ENCODE data around the gene MYL10. TPM values are rescaled to one million over a fixed set of nuclear protein-coding genes. Genes with fewer than 3 reads are reported as not detected.
A peak's percentile ranks its signal among the peaks of the same experiment; 100 is the strongest.
"Not testable (repeated sequence)": the region's sequence is repeated elsewhere in the genome, so short reads cannot be mapped to it uniquely, and the experiment has no call there.

MYL10 gene
- total RNA-seq, 1 experiment from 2014 or later = not detected

GRCh38 chr7:101605611-101606497 lies 23.2 kb downstream of the MYL10 start:
- no peak for TF ChIP-seq CTCF (IDR thresholded peaks at IDR 0.05; ENCODE audit: insufficient read depth in 1 of 2, low read depth in 1 of 2, low read length in 1 of 2, severe bottlenecking in 1 of 2, unreplicated experiment in 1 of 2)
- Mint-ChIP-seq H3K27ac (ENCODE audit: unreplicated experiment) (no peak overlapping the region), H3K36me3 (ENCODE audit: insufficient read depth, unreplicated experiment) (peaks cover 7% of the 10 kb centered on the region), H3K4me3 (ENCODE audit: unreplicated experiment) (no peak overlapping the region), H3K27me3 (ENCODE audit: insufficient read depth, unreplicated experiment) (no peaks in the 10 kb centered on the region), H3K4me1 (ENCODE audit: low read depth, unreplicated experiment) (peaks cover 22% of the 10 kb centered on the region), H3K9me3 (ENCODE audit: unreplicated experiment) (no peaks in the 10 kb centered on the region)
- H3K4me1 ChIP-seq = peaks cover 28% of the 10 kb centered on the region
- H3K36me3 ChIP-seq (ENCODE audit: control insufficient read depth, insufficient read depth, low read length) = no peaks in the 10 kb centered on the region
- H3K27me3 ChIP-seq (replicated peaks; ENCODE audit: control insufficient read depth, insufficient read depth, low read length) = no peaks in the 10 kb centered on the region
- no peaks in the 10 kb centered on the region for H3K9me3 ChIP-seq
- ChIA-PET CTCF (interaction anchor here (0.6 kb wide), 1 partner anchor 21 kb away, joined by 3 read pairs; no protein-coding TSS in a partner anchor), POLR2A (no interaction called here)
- DNase-seq = no peak
- H3K4me3 ChIP-seq (ENCODE audit: low read depth, low read length) = no peak overlapping the region
- intact Hi-C loops (cut with micrococcal nuclease; ENCODE audit: unreplicated experiment) = loop anchor here (10.0 kb wide), 1 partner anchor 49 kb away; no protein-coding TSS in a partner anchor
- no TSS peak for BruUV-seq (replicated peaks)

- H3K36me3 ChIP-seq (ENCODE audit: control insufficient read depth, insufficient read depth, low read length); H3K4me3 ChIP-seq (ENCODE audit: low read depth, low read length); CTCF ChIA-PET; H3K27me3 ChIP-seq (replicated peaks; ENCODE audit: control insufficient read depth, insufficient read depth, low read length); DNase-seq; H3K36me3 Mint-ChIP-seq (ENCODE audit: insufficient read depth, unreplicated experiment); H3K27me3 Mint-ChIP-seq (ENCODE audit: insufficient read depth, unreplicated experiment); H3K9me3 Mint-ChIP-seq (ENCODE audit: unreplicated experiment); POLR2A ChIA-PET; H3K4me3 Mint-ChIP-seq (ENCODE audit: unreplicated experiment); BruUV-seq (replicated peaks); H3K9me3 ChIP-seq: not testable (repeated sequence)
- intact Hi-C loops (cut with micrococcal nuclease; ENCODE audit: unreplicated experiment) = loop anchor here (5.0 to 10.0 kb wide), 2 partner anchors 50 to 82 kb away; no protein-coding TSS in a partner anchor
- Mint-ChIP-seq H3K4me1 (ENCODE audit: low read depth, unreplicated experiment) (peaks cover 21% of the 10 kb centered on the region), H3K27ac (ENCODE audit: unreplicated experiment) (peak overlapping the region; percentile 36)
- peaks cover 28% of the 10 kb centered on the region for H3K4me1 ChIP-seq
These were observed 24.2 kb downstream of the MYL10 start for GRCh38 chr7:101604934-101605332.

GRCh38 chr7:101604331-101604933 lies 24.7 kb downstream of the MYL10 start:
- Histone ChIP-seq H3K9me3 (no peaks in the 10 kb centered on the region), H3K27me3 (replicated peaks; ENCODE audit: control insufficient read depth, insufficient read depth, low read length) (no peaks in the 10 kb centered on the region), H3K4me1 (peaks cover 31% of the 10 kb centered on the region), H3K36me3 (ENCODE audit: control insufficient read depth, insufficient read depth, low read length) (no peaks in the 10 kb centered on the region), H3K4me3 (ENCODE audit: low read depth, low read length) (no peak overlapping the region)
- no TSS peak for BruUV-seq (replicated peaks)
- Mint-ChIP-seq H3K36me3 (ENCODE audit: insufficient read depth, unreplicated experiment) (peaks cover 7% of the 10 kb centered on the region), H3K27ac (ENCODE audit: unreplicated experiment) (peak overlapping the region; percentile 36), H3K27me3 (ENCODE audit: insufficient read depth, unreplicated experiment) (no peaks in the 10 kb centered on the region), H3K4me3 (ENCODE audit: unreplicated experiment) (no peak overlapping the region), H3K4me1 (ENCODE audit: low read depth, unreplicated experiment) (peaks cover 16% of the 10 kb centered on the region), H3K9me3 (ENCODE audit: unreplicated experiment) (no peaks in the 10 kb centered on the region)
- POLR2A ChIA-PET = no interaction called here
- CTCF ChIA-PET = no interaction called here
- DNase-seq = no peak
- intact Hi-C loops (cut with micrococcal nuclease; ENCODE audit: unreplicated experiment) = loop anchor here (5.0 to 10.0 kb wide), 2 partner anchors 50 to 83 kb away; no protein-coding TSS in a partner anchor
- no peak for TF ChIP-seq CTCF (IDR thresholded peaks at IDR 0.05; ENCODE audit: insufficient read depth in 1 of 2, low read depth in 1 of 2, low read length in 1 of 2, severe bottlenecking in 1 of 2, unreplicated experiment in 1 of 2)

Measured in Caco-2 (cell line).